ENCODE data around the gene MSI2.

The MSI2 gene

DNA sequence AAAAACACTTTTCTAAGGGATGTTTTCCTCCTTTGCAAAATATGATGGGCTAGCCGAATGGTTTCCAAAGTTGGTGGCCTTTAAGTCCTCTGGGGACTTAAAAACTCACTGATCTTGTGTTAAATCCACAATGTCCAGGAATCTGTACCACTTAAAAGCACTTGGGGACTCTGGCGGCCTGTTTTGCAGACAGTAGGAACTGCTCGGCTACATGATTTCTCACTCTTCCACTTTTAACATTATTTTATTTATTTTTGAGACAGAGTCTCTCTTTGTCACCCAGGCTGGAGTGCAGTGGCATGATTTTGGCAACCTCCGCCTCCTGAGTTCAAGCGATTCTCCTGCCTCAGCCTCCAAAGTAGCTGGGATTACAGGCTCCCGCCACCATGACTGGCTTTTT lies 9.1 kb upstream of the MSI2 start:
- DNase-seq, result no peak

DNA sequence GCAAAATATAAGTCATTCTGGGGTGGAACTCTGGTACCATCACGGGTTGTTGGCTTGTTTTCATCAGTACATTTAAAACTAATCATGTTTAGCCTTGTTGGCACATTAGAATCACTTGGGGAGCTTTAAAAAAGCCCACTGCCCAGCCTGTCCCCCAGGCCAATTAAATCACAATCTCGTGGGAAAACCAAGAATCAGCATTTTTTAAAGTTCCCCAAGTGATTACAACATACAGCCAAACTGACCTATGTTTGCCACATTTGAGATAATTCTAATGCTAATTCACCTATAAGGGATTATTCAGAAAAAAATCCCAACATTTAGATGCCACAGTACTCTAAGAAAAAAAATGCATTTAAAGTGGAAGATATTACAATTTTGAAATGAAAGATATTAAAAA lies 8.4 kb upstream of the MSI2 start:
- DNase-seq, result no peak

GRCh38 chr17:57249520-57249919 lies 6.8 kb upstream of the MSI2 start:
- DNase-seq, result no peak

GRCh38 chr17:57251211-57251787 lies 5.0 kb upstream of the MSI2 start:
- DNase-seq, result no peak

GRCh38 chr17:57253362-57254065 lies 2.8 kb upstream of the MSI2 start:
- DNase-seq, result no peak

- no peak for DNase-seq
These were observed 1.0 kb upstream of the MSI2 start for GRCh38 chr17:57255182-57255775.

DNA sequence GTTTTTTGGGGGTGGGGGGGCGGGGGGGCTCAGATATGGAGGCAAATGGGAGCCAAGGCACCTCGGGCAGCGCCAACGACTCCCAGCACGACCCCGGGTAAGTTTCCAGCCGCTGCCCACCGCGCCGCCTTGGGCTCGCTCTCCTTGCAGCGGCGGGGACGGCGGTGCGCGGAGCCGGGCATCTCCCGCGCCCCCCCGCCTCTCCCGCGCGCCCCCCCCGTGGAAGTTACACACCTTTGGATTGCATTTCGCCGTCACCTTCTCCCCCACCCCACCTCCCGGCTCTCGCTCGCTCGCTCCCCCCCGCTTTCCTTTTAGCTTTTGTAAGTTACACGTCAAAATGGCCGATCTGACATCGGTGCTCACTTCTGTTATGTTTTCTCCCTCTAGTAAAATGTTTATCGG lies 387 bp downstream of the MSI2 start:
- DNase-seq, result peak; percentile 16

- no peak for DNase-seq
These were observed 1.0 kb downstream of the MSI2 start for GRCh38 chr17:57257195-57257894.

- DNase-seq, result no peak
These were observed 1.9 kb downstream of the MSI2 start for GRCh38 chr17:57257895-57258851.

GRCh38 chr17:57259306-57259705 lies 3.0 kb downstream of the MSI2 start:
- DNase-seq, result no peak

DNA sequence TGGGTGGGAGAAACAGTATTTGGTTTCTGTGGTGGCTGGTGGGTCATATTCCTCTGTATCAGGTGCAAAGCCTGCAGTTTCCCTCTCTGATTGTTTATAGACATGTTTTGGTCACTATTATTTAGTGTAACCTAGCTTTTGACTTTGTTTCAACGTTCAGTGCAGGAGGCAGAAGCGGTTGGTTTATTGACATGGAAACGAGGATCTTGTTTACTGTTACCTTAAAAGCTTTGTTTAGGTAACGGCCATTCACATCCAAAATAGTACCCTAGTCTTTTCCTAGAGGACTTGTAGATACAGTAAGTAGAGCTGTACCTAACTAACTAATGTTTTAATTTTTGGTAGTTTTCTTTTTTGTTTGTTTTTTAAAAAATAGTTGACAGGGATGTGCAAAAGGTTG lies 3.5 kb downstream of the MSI2 start:
- DNase-seq, result no peak

DNA sequence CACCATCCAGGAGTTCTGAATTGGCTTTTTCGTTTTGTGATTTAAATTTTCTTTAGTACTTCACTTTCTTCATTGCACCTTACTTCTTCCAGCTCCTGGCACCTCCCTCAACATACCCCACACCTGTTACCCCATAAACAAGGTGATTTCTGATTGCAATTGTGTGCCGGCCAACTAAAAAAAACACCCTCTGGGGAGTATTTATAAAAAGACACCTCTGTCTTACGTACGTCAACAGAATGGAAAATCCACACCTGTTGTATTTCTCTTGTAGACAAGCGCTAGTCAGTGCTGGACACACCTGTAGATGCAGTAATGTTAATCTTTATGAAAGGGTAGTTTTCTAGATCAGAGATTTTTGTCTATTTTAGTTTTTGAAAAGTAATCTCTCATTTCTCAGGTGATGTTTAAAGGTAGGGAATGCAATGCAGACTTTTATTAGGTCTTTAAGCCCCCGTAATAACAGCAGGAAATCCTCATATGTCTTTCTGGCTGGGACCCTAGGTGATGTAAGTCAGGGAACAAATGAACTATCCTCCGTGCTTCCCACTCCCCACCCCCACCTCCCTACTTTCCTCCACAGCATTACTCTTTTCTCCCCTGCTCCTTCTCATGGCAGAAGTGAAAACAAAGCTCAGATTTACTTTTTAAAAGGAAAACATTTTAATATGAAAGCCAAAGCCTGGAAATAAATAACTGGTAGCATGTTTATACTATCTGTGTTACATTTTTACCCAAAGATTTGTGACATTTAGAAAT lies 4.2 kb downstream of the MSI2 start:
- DNase-seq, result no peak

DNA sequence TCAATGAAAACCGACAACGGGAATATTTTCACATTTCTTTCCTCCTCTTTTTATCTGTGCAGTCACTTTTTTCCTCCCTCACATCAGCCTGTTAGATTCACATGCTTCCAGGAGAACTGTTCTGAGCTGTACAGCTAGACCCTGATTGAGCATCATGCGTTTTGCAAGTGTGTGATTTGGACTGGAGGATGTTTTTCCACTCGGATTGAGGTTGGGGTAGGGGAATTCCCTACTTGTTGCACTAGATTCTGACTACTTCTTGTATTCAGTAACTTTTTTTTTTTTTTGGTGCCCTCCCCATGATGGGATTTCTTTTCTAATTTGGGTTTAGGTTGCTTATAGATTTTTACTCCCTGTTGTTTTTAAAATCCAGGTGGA lies 4.8 kb downstream of the MSI2 start:
- no peak for DNase-seq

DNA sequence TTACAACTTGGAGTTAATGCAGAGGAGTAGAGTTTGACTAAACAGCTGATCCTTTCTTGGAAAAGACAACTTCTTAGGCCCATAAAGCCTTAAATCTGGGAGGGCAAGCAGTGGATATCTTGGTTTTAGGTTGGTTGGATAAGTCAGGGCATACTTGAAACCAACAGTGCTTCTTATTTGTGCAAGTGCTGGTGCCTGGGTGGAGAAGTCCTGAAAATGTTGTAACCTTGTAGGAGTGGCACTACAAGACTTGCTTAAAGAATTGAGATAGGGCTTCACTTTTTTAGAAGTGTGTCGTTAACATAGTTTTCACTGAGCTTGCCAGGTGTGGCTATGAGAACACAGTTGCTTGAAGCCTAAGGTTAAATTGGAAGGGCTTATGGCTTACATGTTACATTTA lies 6.2 kb downstream of the MSI2 start:
- DNase-seq, result no peak

DNA sequence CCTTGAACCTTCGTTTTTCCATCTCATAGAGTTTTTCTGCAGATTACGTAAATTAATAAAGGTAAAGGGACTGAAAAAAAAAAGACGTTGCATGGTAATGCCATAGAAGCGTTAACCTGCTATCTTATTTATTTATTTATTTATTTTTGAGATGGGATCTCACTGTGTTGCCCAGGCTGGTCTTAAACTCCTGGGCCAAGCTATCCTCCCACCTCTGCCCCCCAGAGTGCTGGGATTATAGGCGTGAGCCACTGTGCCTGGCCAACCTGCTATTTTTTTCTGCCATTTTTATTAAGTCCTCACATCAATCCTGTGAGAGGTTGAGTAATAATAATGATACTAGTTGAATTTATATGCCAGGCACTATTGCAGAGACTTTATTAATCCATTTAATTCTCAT lies 7.9 kb downstream of the MSI2 start:
- no peak for DNase-seq

GRCh38 chr17:57264776-57265175 lies 8.5 kb downstream of the MSI2 start:
- DNase-seq, result no peak

DNA sequence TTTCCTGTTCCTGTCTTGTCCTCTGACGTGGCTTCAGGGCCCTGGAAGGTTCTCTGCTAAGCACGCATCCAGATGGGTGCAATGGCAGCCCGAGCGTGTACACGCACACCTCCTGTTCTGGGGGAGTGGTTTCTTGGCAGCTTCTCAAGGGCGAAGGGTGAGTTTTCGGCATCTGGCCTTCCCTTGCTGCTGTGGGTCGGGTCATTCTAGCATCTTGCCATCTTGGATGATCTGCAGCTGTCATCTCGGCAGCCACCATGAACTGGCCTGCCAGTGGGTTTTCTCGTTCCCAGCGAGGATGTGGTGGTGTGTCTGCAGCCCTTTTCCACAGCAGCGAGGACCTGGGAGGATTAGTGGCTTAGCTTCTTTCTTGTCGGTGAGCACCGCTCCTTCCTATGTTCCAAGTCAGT lies 10.6 kb downstream of the MSI2 start:
- no peak for DNase-seq

DNA sequence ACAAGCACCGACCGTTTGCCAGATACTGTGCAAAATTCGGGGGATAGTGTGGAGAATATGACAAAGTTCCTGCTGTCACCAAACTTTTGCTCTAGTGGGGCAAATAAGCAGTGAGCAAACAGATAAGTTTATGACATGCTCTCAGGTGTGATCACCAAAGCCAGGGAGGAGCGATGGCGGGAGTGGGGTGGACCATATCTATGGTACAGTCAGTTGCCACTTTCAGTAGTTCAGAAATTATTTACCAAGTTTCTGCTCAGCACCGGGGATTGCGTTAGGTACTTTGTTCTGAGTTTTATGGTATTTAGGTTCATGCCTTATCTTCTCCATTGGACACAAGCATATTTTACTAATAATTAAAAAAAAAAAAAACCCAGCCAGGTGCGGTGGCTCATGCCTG lies 11.9 kb downstream of the MSI2 start:
- DNase-seq, result no peak

- DNase-seq, result no peak
These were observed 12.7 kb downstream of the MSI2 start for GRCh38 chr17:57269052-57269451.

- no peak for DNase-seq
These were observed 13.4 kb downstream of the MSI2 start for GRCh38 chr17:57269598-57270255.

GRCh38 chr17:57270801-57271245 lies 14.5 kb downstream of the MSI2 start:
- no peak for DNase-seq
